GM23338 (cell line): ENCODE measurements around the gene HOXC9. TPM values are rescaled to one million over a fixed set of nuclear protein-coding genes. Genes with fewer than 3 reads are reported as not detected.

ENCODE experiments used
- ATAC-seq: fragments of 200-7000 bp; cut with Tn5 transposase; 3 replicates; pipeline ENCODE4 v1.9.1; 2020
- DNase-seq: peaks from one replicate; pipeline ENCODE4 v3.0.0-alpha.2; 2015; ENCODE audit warnings: low spot score
- H2AFZ ChIP-seq: fragments of 200-600 bp; sonication (generic); 2 replicates; pipeline ENCODE4 v1.8.0; 2016; ENCODE audit warnings: antibody characterized with exemption, mild to moderate bottlenecking, moderate library complexity
- H3F3A ChIP-seq: fragments of 200-600 bp; sonication (generic); replicated peaks from 2 replicates; pipeline ENCODE4 v1.8.0; 2017; ENCODE audit warnings: antibody characterized with exemption, mixed run types, low read depth
- H3K27ac ChIP-seq: fragments of 200-600 bp; sonication (generic); 2 replicates; pipeline ENCODE4 v1.6.1; 2016; ENCODE audit warnings: low read depth
- H3K27me3 ChIP-seq: fragments of 200-600 bp; sonication (generic); 2 replicates; pipeline ENCODE4 v1.8.0; 2016; ENCODE audit warnings: mild to moderate bottlenecking, mixed run types, moderate library complexity; ENCODE audit not compliant: insufficient read depth
- H3K36me3 ChIP-seq: fragments of 200-600 bp; sonication (generic); 2 replicates; pipeline ENCODE4 v1.8.0; 2016; ENCODE audit warnings: mild to moderate bottlenecking; ENCODE audit not compliant: insufficient read depth
- H3K4me1 ChIP-seq: fragments of 200-600 bp; sonication (generic); 2 replicates; pipeline ENCODE4 v1.8.0; 2016; ENCODE audit warnings: mild to moderate bottlenecking, moderate library complexity; ENCODE audit not compliant: insufficient read depth
- H3K4me2 ChIP-seq: fragments of 200-600 bp; sonication (generic); 2 replicates; pipeline ENCODE4 v1.7.1; 2017; ENCODE audit warnings: mixed run types
- H3K4me3 ChIP-seq: fragments of 200-600 bp; sonication (generic); 2 replicates; pipeline ENCODE4 v1.6.1; 2016; ENCODE audit warnings: mixed run types
- H3K79me2 ChIP-seq: fragments of 200-600 bp; sonication (generic); replicated peaks from 2 replicates; pipeline ENCODE4 v1.8.0; 2017; ENCODE audit warnings: mild to moderate bottlenecking; ENCODE audit not compliant: insufficient read depth
- H3K9me2 ChIP-seq: fragments of 200-600 bp; sonication (generic); 2 replicates; pipeline ENCODE4 v1.8.0; 2017; ENCODE audit not compliant: insufficient read depth
- H4K20me1 ChIP-seq: fragments of 200-600 bp; sonication (generic); replicated peaks from 2 replicates; pipeline ENCODE4 v1.8.0; 2017; ENCODE audit warnings: mild to moderate bottlenecking; ENCODE audit not compliant: insufficient read depth
- H3K27ac Mint-ChIP-seq: 2 replicates; pipeline ENCODE4 v1.8.0; 2020; ENCODE audit warnings: inconsistent platforms, mild to moderate bottlenecking, moderate library complexity, mixed read lengths
- H3K27me3 Mint-ChIP-seq: 3 replicates; pipeline ENCODE4 v1.8.0; 2022; ENCODE audit warnings: low read depth, mild to moderate bottlenecking, moderate library complexity, mixed read lengths, inconsistent platforms; ENCODE audit not compliant: insufficient read depth, poor library complexity
- H3K36me3 Mint-ChIP-seq: 3 replicates; pipeline ENCODE4 v1.8.0; 2021; ENCODE audit warnings: low read depth, mild to moderate bottlenecking, inconsistent platforms, moderate library complexity, mixed read lengths
- H3K4me1 Mint-ChIP-seq: 3 replicates; pipeline ENCODE4 v1.8.0; 2020; ENCODE audit warnings: mild to moderate bottlenecking, inconsistent platforms, mixed read lengths
- H3K4me3 Mint-ChIP-seq: 3 replicates; pipeline ENCODE4 v1.8.0; 2021; ENCODE audit warnings: moderate library complexity, mild to moderate bottlenecking, inconsistent platforms, mixed read lengths
- H3K9me3 Mint-ChIP-seq: 3 replicates; pipeline ENCODE4 v1.8.0; 2020; ENCODE audit warnings: moderate library complexity, mild to moderate bottlenecking, inconsistent platforms, mixed read lengths
- EZH2 ChIP-seq: fragments of 200-600 bp; sonication (generic); IDR thresholded peaks from one replicate; pipeline ENCODE4 v1.8.0; 2017; ENCODE audit warnings: antibody characterized with exemption, mild to moderate bottlenecking, low read depth; ENCODE audit not compliant: unreplicated experiment
- JUNB ChIP-seq: IDR thresholded peaks from one replicate; pipeline ENCODE4 v1.6.1; 2016; ENCODE audit warnings: antibody characterized with exemption; ENCODE audit not compliant: unreplicated experiment
- NANOG ChIP-seq: IDR thresholded peaks from 2 replicates; pipeline ENCODE4 v1.6.1; 2016; ENCODE audit warnings: antibody characterized with exemption, borderline replicate concordance
- POLR2AphosphoS5 ChIP-seq: IDR thresholded peaks from 2 replicates; pipeline ENCODE4 v1.6.1; 2016; ENCODE audit warnings: antibody characterized with exemption, low read depth
- ZNF114 ChIP-seq: fragments of 250-450 bp; sonication (Bioruptor Pico); IDR thresholded peaks from 2 replicates; pipeline ENCODE4 v1.5.0; 2020; ENCODE audit warnings: mild to moderate bottlenecking, moderate library complexity
- ZNF331 ChIP-seq: fragments of 250-450 bp; sonication (Bioruptor Pico); IDR thresholded peaks from 2 replicates; pipeline ENCODE4 v1.5.0; 2020; ENCODE audit warnings: low read depth, mild to moderate bottlenecking, moderate library complexity
- ZNF462 ChIP-seq: fragments of 250-450 bp; sonication (Bioruptor Pico); IDR thresholded peaks from 2 replicates; pipeline ENCODE4 v1.5.0; 2020; ENCODE audit warnings: mild to moderate bottlenecking, moderate library complexity
- polyA plus RNA-seq: library from polyadenylated mRNA; unstranded; fragments of >200 nt; fragmentation: Nextera tagmentation; extraction: Ambion mirVana; gene quantifications from 2 replicates; pipeline ENCODE4 v1.2.1, GENCODE V29; 2016
- total RNA-seq: library from RNA; depleted of rRNA; stranded (reverse); fragments of >200 nt; shearing (Covaris generic); gene quantifications from 2 replicates; pipeline ENCODE4 v1.2.3, GENCODE V29; 2014
- TF ChIP-seq, protein P1 (sequence below): IDR thresholded peaks from 2 replicates; pipeline ENCODE4 v1.6.1; 2016; ENCODE audit warnings: antibody characterized with exemption

The HOXC9 gene
- total and polyA plus RNA-seq, 2 experiments from 2014 or later: not detected

DNA sequence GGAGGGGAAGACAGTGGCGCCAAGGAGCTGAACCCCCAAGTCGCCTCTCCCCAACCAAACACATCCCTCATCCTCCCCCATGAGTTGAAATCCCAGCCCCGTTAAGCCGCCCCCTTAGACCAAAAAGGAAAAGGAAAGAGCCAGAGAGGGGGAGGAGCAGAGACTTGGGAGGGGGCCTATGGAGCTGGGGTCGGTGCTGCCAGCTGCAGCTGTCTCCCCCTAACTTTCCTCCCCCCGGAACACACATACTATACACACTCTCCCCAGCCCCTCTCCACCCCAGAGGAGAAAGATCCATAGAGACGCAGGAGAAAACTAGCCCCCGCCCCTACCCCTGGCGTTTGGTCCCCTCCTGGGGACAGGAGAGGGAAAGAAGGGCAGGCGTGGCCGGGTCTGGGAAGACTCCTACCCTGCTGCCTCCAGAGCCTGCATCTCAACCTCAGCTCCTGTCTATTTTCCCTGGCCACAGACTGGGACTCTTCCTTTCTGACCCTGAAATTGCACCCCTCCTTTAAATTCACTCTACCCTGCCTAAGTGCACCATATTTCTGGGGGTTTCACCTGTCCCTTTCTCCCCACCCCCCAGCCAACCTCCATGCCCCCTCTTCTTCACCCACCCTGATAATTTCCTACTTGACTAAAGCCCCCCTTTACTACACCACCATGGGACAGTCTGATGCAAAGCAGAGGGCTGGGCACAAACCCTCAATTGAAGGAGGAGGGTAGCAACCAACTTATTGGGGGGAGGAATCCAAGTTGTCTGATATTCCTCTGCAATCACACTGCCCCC, 1.7 kb upstream of the HOXC9 start (continued):
- TF ChIP-seq, protein P1, sequence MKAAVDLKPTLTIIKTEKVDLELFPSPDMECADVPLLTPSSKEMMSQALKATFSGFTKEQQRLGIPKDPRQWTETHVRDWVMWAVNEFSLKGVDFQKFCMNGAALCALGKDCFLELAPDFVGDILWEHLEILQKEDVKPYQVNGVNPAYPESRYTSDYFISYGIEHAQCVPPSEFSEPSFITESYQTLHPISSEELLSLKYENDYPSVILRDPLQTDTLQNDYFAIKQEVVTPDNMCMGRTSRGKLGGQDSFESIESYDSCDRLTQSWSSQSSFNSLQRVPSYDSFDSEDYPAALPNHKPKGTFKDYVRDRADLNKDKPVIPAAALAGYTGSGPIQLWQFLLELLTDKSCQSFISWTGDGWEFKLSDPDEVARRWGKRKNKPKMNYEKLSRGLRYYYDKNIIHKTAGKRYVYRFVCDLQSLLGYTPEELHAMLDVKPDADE: no peak
- TF ChIP-seq JUNB: no peak
- no peak for TF ChIP-seq NANOG

DNA sequence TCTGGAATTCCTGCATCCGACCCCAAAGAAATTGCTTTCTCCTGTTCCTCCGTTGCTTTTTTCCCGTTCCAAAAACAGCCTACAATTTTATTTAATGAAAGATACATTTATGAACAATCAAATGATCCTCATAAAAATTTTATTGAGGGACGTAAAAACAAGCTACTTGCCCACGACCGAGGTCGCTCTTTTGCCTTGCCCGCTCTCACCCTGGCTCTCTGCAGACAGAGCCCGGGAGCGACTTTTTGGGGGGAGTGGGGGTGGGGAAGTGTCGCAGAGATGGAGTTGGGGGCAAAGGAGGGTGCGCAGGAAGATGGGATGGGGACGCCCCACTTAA, 1.1 kb upstream of the HOXC9 start:
- Histone ChIP-seq H3K27ac (no peak overlapping the region), H3F3A (peaks cover 38% of the 10 kb centered on the region), H2AFZ (no peak overlapping the region), H3K4me1 (peaks cover 28% of the 10 kb centered on the region), H3K9me2 (no peaks in the 10 kb centered on the region), H3K36me3 (no peaks in the 10 kb centered on the region), H4K20me1 (peaks cover 19% of the 10 kb centered on the region), H3K4me2 (no peak overlapping the region), H3K4me3 (no peak overlapping the region), H3K27me3 (peaks cover 100% of the 10 kb centered on the region), H3K79me2 (no peaks in the 10 kb centered on the region)
- Mint-ChIP-seq H3K27ac (no peak overlapping the region), H3K4me1 (peaks cover 39% of the 10 kb centered on the region), H3K36me3 (no peaks in the 10 kb centered on the region), H3K4me3 (peak overlapping the region; percentile 43; the same call in 1 of the 3 replicates), H3K9me3 (peaks cover 3% of the 10 kb centered on the region), H3K27me3 (peaks cover 100% of the 10 kb centered on the region)
- no peak for DNase-seq
- peak; percentile 91 for TF ChIP-seq EZH2
- no peak for TF ChIP-seq ZNF331 (CRISPR knock-in tag)
- ATAC-seq: no peak

GRCh38 chr12:53999559-54000115, 324 bp upstream of the HOXC9 start:
- Histone ChIP-seq H3K4me3 (peak overlapping the region; percentile 47), H3K27ac (no peak overlapping the region)
- TF ChIP-seq, protein P1: no peak
- TF ChIP-seq POLR2AphosphoS5 (no peak), JUNB (no peak), ZNF462 (CRISPR knock-in tag) (no peak), ZNF114 (CRISPR knock-in tag) (no peak), ZNF331 (CRISPR knock-in tag) (no peak)

More at GRCh38 chr12:53999559-54000115, 324 bp upstream of the HOXC9 start:
- H3K9me2 ChIP-seq: no peaks in the 10 kb centered on the region
- ATAC-seq (no peak), DNase-seq (peak; percentile 77)
- peak overlapping the region; percentile 77 for H3K4me2 ChIP-seq
- Mint-ChIP-seq H3K36me3 (no peaks in the 10 kb centered on the region), H3K4me3 (peak overlapping the region; percentile 52), H3K9me3 (peaks cover 3% of the 10 kb centered on the region), H3K27ac (no peak overlapping the region), H3K4me1 (peaks cover 35% of the 10 kb centered on the region), H3K27me3 (peaks cover 100% of the 10 kb centered on the region)
- H3K79me2 ChIP-seq: no peaks in the 10 kb centered on the region
- H3K36me3 ChIP-seq: no peaks in the 10 kb centered on the region
- no peak overlapping the region for H2AFZ ChIP-seq
- peaks cover 24% of the 10 kb centered on the region for H4K20me1 ChIP-seq
- peaks cover 24% of the 10 kb centered on the region for H3K4me1 ChIP-seq
- H3K27me3 ChIP-seq: peaks cover 100% of the 10 kb centered on the region
- H3F3A ChIP-seq: peaks cover 34% of the 10 kb centered on the region
